Endothelial cell of umbilical vein (primary cell): ENCODE measurements around the gene GRK5. TPM values are rescaled to one million over a fixed set of nuclear protein-coding genes. Genes with fewer than 3 reads are reported as not detected.

Experiments
- BruUV-seq: library from RNA; stranded (reverse); fragments of 400-500 nt; replicated peaks from 2 replicates; lab custom pipeline; 2021; lab: Mats Ljungman, UMichigan
- CTCF ChIA-PET: fragments of 300-600, 350-600 bp; sonication (Branson Sonifier 250); formaldehyde crosslinking; loops from one replicate; lab custom pipeline; 2021; ENCODE audit warnings: antibody characterized with exemption, inconsistent platforms; lab: Charles Lee
- POLR2A ChIA-PET: fragments of 300-600, 350-600 bp; sonication (Branson Sonifier 250); formaldehyde crosslinking; loops from one replicate; lab custom pipeline; 2021; ENCODE audit warnings: antibody characterized with exemption, inconsistent platforms; lab: Charles Lee
- DNase-seq: peaks from one replicate; pipeline ENCODE4 v3.0.0-alpha.2; 2011; ENCODE audit warnings: low read depth, low spot score
- FAIRE-seq: peaks from 2 replicates; lab custom pipeline; 2011; peaks lifted over from hg19 to GRCh38; lab: Jason Lieb, UNC
- H2AFZ ChIP-seq: 2 replicates; pipeline ENCODE4 v1.6.0; 2012; ENCODE audit warnings: low read depth, low read length, control low read depth, inconsistent platforms
- H3K27ac ChIP-seq: 2 replicates; pipeline ENCODE4 v1.5.1; 2011; ENCODE audit warnings: low read depth, mild to moderate bottlenecking, control low read depth, low read length, moderate library complexity; ENCODE audit not compliant: insufficient read depth
- H3K27me3 ChIP-seq, 2 experiments: 2 replicates each; pipeline versions ENCODE4 v1.6.0 to v1.6.1; 2011; ENCODE audit warnings: low read length in 2 of 2, mixed read lengths in 1 of 2; ENCODE audit not compliant: control insufficient read depth in 2 of 2, insufficient read depth in 2 of 2
- H3K36me3 ChIP-seq, 2 experiments: 2 replicates in 1 of 2; 3 replicates in 1 of 2; pipeline ENCODE4 v1.5.1; 2011; ENCODE audit warnings: low read length in 2 of 2, mild to moderate bottlenecking in 1 of 2, moderate library complexity in 1 of 2; ENCODE audit not compliant: control insufficient read depth in 2 of 2, insufficient read depth in 2 of 2; ENCODE audit errors: extremely low read depth in 1 of 2
- H3K4me1 ChIP-seq: 3 replicates; pipeline ENCODE4 v1.5.1; 2011; ENCODE audit warnings: mild to moderate bottlenecking, low read length; ENCODE audit not compliant: control insufficient read depth, insufficient read depth; ENCODE audit errors: extremely low read depth
- H3K4me2 ChIP-seq: 2 replicates; pipeline ENCODE4 v1.6.1; 2011; ENCODE audit warnings: low read length, control low read depth, mixed read lengths; ENCODE audit not compliant: insufficient read depth
- H3K4me3 ChIP-seq, 3 experiments: fragments of 200-600 bp in 1 of 3; sonication (generic), shearing (Covaris generic) in 1 of 3; replicated peaks in 1 of 3; 2 replicates each; pipeline ENCODE4 v1.5.1; 2011 to 2016; ENCODE audit warnings: control low read depth in 3 of 3, low read length in 3 of 3, mild to moderate bottlenecking in 2 of 3, inconsistent platforms in 1 of 3, low read depth in 1 of 3, moderate library complexity in 1 of 3; ENCODE audit not compliant: insufficient read depth in 1 of 3
- H3K79me2 ChIP-seq: 2 replicates; pipeline ENCODE4 v1.6.0; 2012; ENCODE audit warnings: low read length, inconsistent platforms; ENCODE audit not compliant: control insufficient read depth, insufficient read depth
- H3K9ac ChIP-seq: replicated peaks from 2 replicates; pipeline ENCODE3; 2011; ENCODE audit warnings: low read length, control low read depth; ENCODE audit not compliant: insufficient read depth; ENCODE audit errors: extremely low read depth
- H3K9me1 ChIP-seq: replicated peaks from 3 replicates; pipeline ENCODE4 v1.6.0; 2011; ENCODE audit warnings: mild to moderate bottlenecking, low read length; ENCODE audit not compliant: control insufficient read depth, insufficient read depth; ENCODE audit errors: extremely low read depth
- H3K9me3 ChIP-seq: replicated peaks from 2 replicates; pipeline ENCODE4 v1.5.1; 2012; ENCODE audit warnings: low read length, inconsistent platforms; ENCODE audit not compliant: control insufficient read depth, insufficient read depth
- H4K20me1 ChIP-seq: replicated peaks from 2 replicates; pipeline ENCODE3; 2011; ENCODE audit warnings: mild to moderate bottlenecking, low read length; ENCODE audit not compliant: control insufficient read depth, insufficient read depth; ENCODE audit errors: extremely low read depth
- CTCF ChIP-seq, 2 donors: IDR thresholded peaks; 1 replicate in 1 of 2; 2 replicates in 1 of 2; pipeline ENCODE4 v1.5.1; 2011; ENCODE audit warnings: low read length in 2 of 2, mild to moderate bottlenecking in 2 of 2, moderate library complexity in 2 of 2, control low read depth in 1 of 2, inconsistent platforms in 1 of 2, low read depth in 1 of 2; ENCODE audit not compliant: insufficient read depth in 1 of 2; ENCODE audit errors: extremely low read depth in 1 of 2
- EZH2 ChIP-seq: IDR thresholded peaks from 2 replicates; pipeline ENCODE4 v1.6.1; 2012; ENCODE audit warnings: borderline replicate concordance, low read depth, mild to moderate bottlenecking, moderate library complexity, low read length, inconsistent platforms; ENCODE audit not compliant: severe bottlenecking
- FOS ChIP-seq: IDR thresholded peaks from 2 replicates; pipeline ENCODE4 v1.6.1; 2011; ENCODE audit warnings: mild to moderate bottlenecking, low read length, moderate library complexity, borderline replicate concordance; ENCODE audit not compliant: insufficient read depth
- GATA2 ChIP-seq: IDR thresholded peaks from 2 replicates; pipeline ENCODE4 v1.7.0; 2011; ENCODE audit warnings: low read depth, mild to moderate bottlenecking, moderate library complexity, mixed read lengths, low read length; ENCODE audit not compliant: insufficient read length, insufficient read depth
- JUN ChIP-seq: IDR thresholded peaks from 2 replicates; pipeline ENCODE4 v1.6.1; 2011; ENCODE audit warnings: borderline replicate concordance, low read depth; ENCODE audit not compliant: insufficient read length, insufficient read depth
- MYC ChIP-seq: IDR thresholded peaks from one replicate; pipeline ENCODE4 v1.6.1; 2011; ENCODE audit warnings: mild to moderate bottlenecking, low read depth, low read length
- POLR2A ChIP-seq: IDR thresholded peaks from 2 replicates; pipeline ENCODE4 v1.6.1; 2012; ENCODE audit warnings: low read depth, mild to moderate bottlenecking, control low read depth, low read length
- POLR2AphosphoS5 ChIP-seq: IDR thresholded peaks from 2 replicates; pipeline ENCODE4 v1.6.1; 2012; ENCODE audit warnings: low read depth, mild to moderate bottlenecking, control low read depth, low read length, moderate library complexity; ENCODE audit not compliant: insufficient read depth
- dilution Hi-C: fragments of 300-500 bp; cut with MboI; formaldehyde crosslinking; loops from one replicate; pipeline ENCODE4 v1.15.0; 2019; ENCODE audit warnings: low sequenced_read_pairs; ENCODE audit not compliant: extremely low pct_ligation_motif_present
- intact Hi-C: fragments of 100-400 bp; cut with micrococcal nuclease; formaldehyde crosslinking; loops from one replicate; pipeline ENCODE4 v1.10.0; 2022
- polyA plus RNA-seq, 4 experiments: library from polyadenylated mRNA; depleted of rRNA in 3 of 4; stranded (reverse) in 3 of 4; unstranded in 1 of 4; fragments of >200 nt; gene quantifications; 2 replicates each; pipeline versions ENCODE4 v1.2.1 to v1.2.3, GENCODE V29; 2011 to 2012; ENCODE audit warnings: missing spikeins in 1 of 4
- total RNA-seq: library from RNA; stranded (reverse); gene quantifications from 2 replicates; pipeline ENCODE4 v1.2.3, GENCODE V29; 2021
- TF ChIP-seq, protein P1 (sequence below): IDR thresholded peaks from 2 replicates; pipeline ENCODE4 v1.6.1; 2011; ENCODE audit not compliant: insufficient read depth, insufficient read length

Gene GRK5
- total and polyA plus RNA-seq, 2 donors (not counting 3 experiments of a cell fraction or from before 2014, with no cell fraction given) = 13.1 to 29.5 TPM

GRCh38 chr10:119305860-119306513 is 98.6 kb downstream of the GRK5 start:
- no peaks in the 10 kb centered on the region for H3K9me3 ChIP-seq
- H3K9me1 ChIP-seq = no peaks in the 10 kb centered on the region
- H3K4me2 ChIP-seq = peak overlapping the region; percentile 56
- ChIA-PET POLR2A (interaction anchor here (0.7 to 1.4 kb wide), 2 partner anchors 97 to 104 kb away, joined by 3 to 5 read pairs; no protein-coding TSS in a partner anchor), CTCF (interaction anchor here (0.9 to 2.4 kb wide), 11 partner anchors 10 to 107 kb away, joined by 3 to 9 read pairs (median 4); partner anchors contain the start of gene GRK5)
- H4K20me1 ChIP-seq = no peaks in the 10 kb centered on the region
- DNase-seq (peak; percentile 99), FAIRE-seq (peak; percentile 100)
- H3K27ac ChIP-seq = peak overlapping the region; percentile 93
- no peak overlapping the region for H2AFZ ChIP-seq
- no TSS peak for BruUV-seq
- H3K79me2 ChIP-seq = peaks cover 3% of the 10 kb centered on the region
- peaks cover 49% of the 10 kb centered on the region for H3K4me1 ChIP-seq
- no peaks in the 10 kb centered on the region for H3K36me3 ChIP-seq
- intact Hi-C loops = loop anchor here (1.0 kb wide), 8 partner anchors 9 to 104 kb away; no protein-coding TSS in a partner anchor
- no peak overlapping the region for H3K4me3 ChIP-seq
- peak overlapping the region; percentile 71 for H3K9ac ChIP-seq
- H3K27me3 ChIP-seq = no peaks in the 10 kb centered on the region
- TF ChIP-seq MYC (peak; percentile 39), CTCF (IDR thresholded peaks at IDR 0.05; ENCODE audit: extremely low read depth in 1 of 2, insufficient read depth in 1 of 2, low read depth in 1 of 2, low read length in 2 of 2) (no peak), FOS (peak; percentile 100), POLR2AphosphoS5 (peak; percentile 91), POLR2A (peak; percentile 29), EZH2 (no peak), GATA2 (peak; percentile 90), JUN (peak; percentile 99)
- TF ChIP-seq, protein P1, sequence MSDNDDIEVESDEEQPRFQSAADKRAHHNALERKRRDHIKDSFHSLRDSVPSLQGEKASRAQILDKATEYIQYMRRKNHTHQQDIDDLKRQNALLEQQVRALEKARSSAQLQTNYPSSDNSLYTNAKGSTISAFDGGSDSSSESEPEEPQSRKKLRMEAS = peak; percentile 16
- dilution Hi-C loops = no loop called here
